Measurements from ENCODE around the gene GALNT18. TPM values are rescaled to one million over a fixed set of nuclear protein-coding genes. Genes with fewer than 3 reads are reported as not detected.

Gene GALNT18
- polyA plus RNA-seq, 1 donor from 2014 or later: 7.6 TPM

GRCh38 chr11:11444027-11444803 lies 177.6 kb downstream of the GALNT18 start:
- no peak overlapping the region for H3K9ac ChIP-seq (ENCODE audit: low read length)
- no peaks in the 10 kb centered on the region for H3K9me3 ChIP-seq (ENCODE audit: low read length)
- H3K27ac ChIP-seq (ENCODE audit: low read length): no peak overlapping the region
- H2AFZ ChIP-seq (ENCODE audit: low read depth, low read length): no peak overlapping the region
- no peak overlapping the region for H3K4me3 ChIP-seq (ENCODE audit: low read length)
- no peaks in the 10 kb centered on the region for H3K36me3 ChIP-seq (ENCODE audit: insufficient read depth, low read length)
- H3F3A ChIP-seq (ENCODE audit: insufficient read depth, low read length, poor library complexity, severe bottlenecking): no peaks in the 10 kb centered on the region
- H3K9me2 ChIP-seq (ENCODE audit: insufficient read depth, low read length): no peaks in the 10 kb centered on the region
- no peaks in the 10 kb centered on the region for H4K20me1 ChIP-seq (ENCODE audit: insufficient read depth)
- no peaks in the 10 kb centered on the region for H3K79me2 ChIP-seq (replicated peaks; ENCODE audit: insufficient read depth, low read length)
- H3K4me2 ChIP-seq (ENCODE audit: low read length): no peak overlapping the region
- no peaks in the 10 kb centered on the region for H3K27me3 ChIP-seq (ENCODE audit: insufficient read depth, low read depth, low read length)
- TF ChIP-seq MXI1 (conservative IDR thresholded peaks at IDR 0.05; ENCODE audit: poor library complexity, severe bottlenecking) (no peak), REST (IDR thresholded peaks at IDR 0.05; ENCODE audit: borderline replicate concordance) (no peak), EP300 (conservative IDR thresholded peaks at IDR 0.05; ENCODE audit: poor library complexity, severe bottlenecking) (no peak), SMC3 (conservative IDR thresholded peaks at IDR 0.05; ENCODE audit: poor library complexity) (no peak), EZH2 (IDR thresholded peaks at IDR 0.05; ENCODE audit: borderline replicate concordance, insufficient read depth, low read length, poor library complexity, severe bottlenecking) (no peak), TAF1 (IDR thresholded peaks at IDR 0.05; ENCODE audit: low read depth) (no peak), RAD21 (conservative IDR thresholded peaks at IDR 0.05) (no peak), POLR2AphosphoS5 (IDR thresholded peaks at IDR 0.05) (no peak), CTCF (IDR thresholded peaks at IDR 0.05; ENCODE audit: poor library complexity, severe bottlenecking) (no peak)

GRCh38 chr11:11442791-11443190 lies 179.0 kb downstream of the GALNT18 start:
- TF ChIP-seq RAD21 (conservative IDR thresholded peaks at IDR 0.05): no peak
- no peak for TF ChIP-seq POLR2AphosphoS5 (IDR thresholded peaks at IDR 0.05)
- no peak for TF ChIP-seq EP300 (conservative IDR thresholded peaks at IDR 0.05; ENCODE audit: poor library complexity, severe bottlenecking)
- TF ChIP-seq MXI1 (conservative IDR thresholded peaks at IDR 0.05; ENCODE audit: poor library complexity, severe bottlenecking): no peak
- TF ChIP-seq EZH2 (IDR thresholded peaks at IDR 0.05; ENCODE audit: borderline replicate concordance, insufficient read depth, low read length, poor library complexity, severe bottlenecking): no peak
- TF ChIP-seq CTCF (IDR thresholded peaks at IDR 0.05; ENCODE audit: poor library complexity, severe bottlenecking): no peak
- TF ChIP-seq REST (IDR thresholded peaks at IDR 0.05; ENCODE audit: borderline replicate concordance): no peak
- TF ChIP-seq SMC3 (conservative IDR thresholded peaks at IDR 0.05; ENCODE audit: poor library complexity): no peak
- TF ChIP-seq TAF1 (IDR thresholded peaks at IDR 0.05; ENCODE audit: low read depth): no peak
- Histone ChIP-seq H3K27ac (ENCODE audit: low read length) (no peak overlapping the region), H3K9me3 (ENCODE audit: low read length) (no peaks in the 10 kb centered on the region)

More at GRCh38 chr11:11442791-11443190, 179.0 kb downstream of the GALNT18 start:
- Histone ChIP-seq H4K20me1 (ENCODE audit: insufficient read depth) (no peaks in the 10 kb centered on the region), H2AFZ (ENCODE audit: low read depth, low read length) (no peak overlapping the region), H3K27me3 (ENCODE audit: insufficient read depth, low read depth, low read length) (no peaks in the 10 kb centered on the region), H3K9me2 (ENCODE audit: insufficient read depth, low read length) (no peaks in the 10 kb centered on the region), H3F3A (ENCODE audit: insufficient read depth, low read length, poor library complexity, severe bottlenecking) (no peaks in the 10 kb centered on the region), H3K4me2 (ENCODE audit: low read length) (no peak overlapping the region), H3K9ac (ENCODE audit: low read length) (no peak overlapping the region), H3K79me2 (replicated peaks; ENCODE audit: insufficient read depth, low read length) (no peaks in the 10 kb centered on the region), H3K36me3 (ENCODE audit: insufficient read depth, low read length) (no peaks in the 10 kb centered on the region), H3K4me3 (ENCODE audit: low read length) (no peak overlapping the region)

All from neural cell (in vitro differentiated cells).